Natural killer cell (primary cell): ENCODE data around the gene CDK14. TPM values are rescaled to one million over a fixed set of nuclear protein-coding genes. Genes with fewer than 3 reads are reported as not detected.

Experiments used
- ATAC-seq, 3 donors: fragments of 150-1000 bp in 2 of 3; fragments of 200-7000 bp in 1 of 3; cut with Tn5 transposase; 1 replicate in 1 of 3; 2 replicates in 2 of 3; pipeline ENCODE4 v1.10.0; 2021; ENCODE audit warnings: mild to moderate bottlenecking in 2 of 3, moderate library complexity in 2 of 3
- DNase-seq, 2 donors: peaks; one replicate each; pipeline versions ENCODE4 v3.0.0 to v3.0.0-alpha.2; 2013 to 2021; ENCODE audit warnings: mixed read lengths in 1 of 2
- H3K27ac ChIP-seq: one replicate; pipeline ENCODE4 v1.5.1; 2013; ENCODE audit warnings: mild to moderate bottlenecking, low read length
- H3K27me3 ChIP-seq: one replicate; pipeline ENCODE4 v1.6.1; 2013; ENCODE audit warnings: low read length; ENCODE audit not compliant: control insufficient read depth, insufficient read depth
- H3K36me3 ChIP-seq: one replicate; pipeline ENCODE4 v1.6.1; 2013; ENCODE audit warnings: low read length; ENCODE audit not compliant: control insufficient read depth, insufficient read depth
- H3K4me1 ChIP-seq: one replicate; pipeline ENCODE4 v1.6.1; 2013; ENCODE audit warnings: low read length; ENCODE audit not compliant: control insufficient read depth, insufficient read depth
- H3K4me3 ChIP-seq: one replicate; pipeline ENCODE4 v1.5.1; 2013; ENCODE audit warnings: low read length
- H3K9me3 ChIP-seq: one replicate; pipeline ENCODE4 v1.6.1; 2013; ENCODE audit warnings: low read length; ENCODE audit not compliant: control insufficient read depth, insufficient read depth
- H3K27ac Mint-ChIP-seq, 2 donors: one replicate each; pipeline ENCODE4 v1.8.0; 2022; ENCODE audit warnings: mild to moderate bottlenecking in 2 of 2, mixed read lengths in 2 of 2, moderate library complexity in 1 of 2
- H3K27me3 Mint-ChIP-seq, 2 donors: one replicate each; pipeline ENCODE4 v1.8.0; 2022; ENCODE audit warnings: low read depth in 2 of 2, mixed read lengths in 2 of 2
- H3K36me3 Mint-ChIP-seq: one replicate; pipeline ENCODE4 v1.8.0; 2022; ENCODE audit warnings: mixed read lengths
- H3K4me1 Mint-ChIP-seq, 2 donors: one replicate each; pipeline ENCODE4 v1.8.0; 2022; ENCODE audit warnings: mixed read lengths in 2 of 2
- H3K4me3 Mint-ChIP-seq: one replicate; pipeline ENCODE4 v1.8.0; 2022; ENCODE audit warnings: mild to moderate bottlenecking, moderate library complexity, mixed read lengths
- H3K9me3 Mint-ChIP-seq, 2 donors: one replicate each; pipeline ENCODE4 v1.8.0; 2022; ENCODE audit warnings: mixed read lengths in 2 of 2
- WGBS: methylation state at CpG from one replicate; pipeline ENCODE4 v1.1.7; 2013; ENCODE audit warnings: missing lambda C conversion rate; ENCODE audit not compliant: insufficient coverage; 5-methylcytosine and 5-hydroxymethylcytosine counted together
- intact Hi-C: fragments of 100-400 bp; cut with micrococcal nuclease; formaldehyde crosslinking; loops from one replicate; pipeline ENCODE4 v1.14.2; 2022
- total RNA-seq, 4 donors: library from RNA; stranded (reverse); fragments of 120-200 nt in 1 of 4; gene quantifications; one replicate each; pipeline versions ENCODE4 v1.2.3 to v1.2.4, GENCODE V29; 2013 to 2022
- TF ChIP-seq, protein P1 (sequence below): fragments of 200-600 bp; IDR thresholded peaks from one replicate; pipeline ENCODE4 v1.8.0; 2022; ENCODE audit warnings: antibody characterized with exemption

The CDK14 gene
- total RNA-seq, 3 donors from 2014 or later (not counting 1 experiment from before 2014, with no cell fraction given): 1.2 to 12.5 (median 1.9) TPM

- no peaks in the 10 kb centered on the region for H3K27me3 Mint-ChIP-seq
- Histone ChIP-seq H3K4me1 (no peaks in the 10 kb centered on the region), H3K36me3 (no peaks in the 10 kb centered on the region), H3K9me3 (peaks cover 9% of the 10 kb centered on the region), H3K27ac (no peak overlapping the region), H3K27me3 (no peaks in the 10 kb centered on the region), H3K4me3 (no peak overlapping the region)
- H3K27ac Mint-ChIP-seq: no peak overlapping the region
- no peaks in the 10 kb centered on the region for H3K4me1 Mint-ChIP-seq
- ATAC-seq: no peak
- no peaks in the 10 kb centered on the region for H3K36me3 Mint-ChIP-seq
- H3K9me3 Mint-ChIP-seq: peaks cover 16 to 21% of the 10 kb centered on the region in 2 donors
- intact Hi-C loops: no loop called here
- TF ChIP-seq, protein P1, sequence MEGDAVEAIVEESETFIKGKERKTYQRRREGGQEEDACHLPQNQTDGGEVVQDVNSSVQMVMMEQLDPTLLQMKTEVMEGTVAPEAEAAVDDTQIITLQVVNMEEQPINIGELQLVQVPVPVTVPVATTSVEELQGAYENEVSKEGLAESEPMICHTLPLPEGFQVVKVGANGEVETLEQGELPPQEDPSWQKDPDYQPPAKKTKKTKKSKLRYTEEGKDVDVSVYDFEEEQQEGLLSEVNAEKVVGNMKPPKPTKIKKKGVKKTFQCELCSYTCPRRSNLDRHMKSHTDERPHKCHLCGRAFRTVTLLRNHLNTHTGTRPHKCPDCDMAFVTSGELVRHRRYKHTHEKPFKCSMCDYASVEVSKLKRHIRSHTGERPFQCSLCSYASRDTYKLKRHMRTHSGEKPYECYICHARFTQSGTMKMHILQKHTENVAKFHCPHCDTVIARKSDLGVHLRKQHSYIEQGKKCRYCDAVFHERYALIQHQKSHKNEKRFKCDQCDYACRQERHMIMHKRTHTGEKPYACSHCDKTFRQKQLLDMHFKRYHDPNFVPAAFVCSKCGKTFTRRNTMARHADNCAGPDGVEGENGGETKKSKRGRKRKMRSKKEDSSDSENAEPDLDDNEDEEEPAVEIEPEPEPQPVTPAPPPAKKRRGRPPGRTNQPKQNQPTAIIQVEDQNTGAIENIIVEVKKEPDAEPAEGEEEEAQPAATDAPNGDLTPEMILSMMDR: no peak
- WGBS: 91% methylated on average over 3 of the region's 3 CpGs
- H3K4me3 Mint-ChIP-seq: no peak overlapping the region
- DNase-seq: no peak
Observed at GRCh38 chr7:90830308-90830707, 234.2 kb downstream of the CDK14 start.

DNA sequence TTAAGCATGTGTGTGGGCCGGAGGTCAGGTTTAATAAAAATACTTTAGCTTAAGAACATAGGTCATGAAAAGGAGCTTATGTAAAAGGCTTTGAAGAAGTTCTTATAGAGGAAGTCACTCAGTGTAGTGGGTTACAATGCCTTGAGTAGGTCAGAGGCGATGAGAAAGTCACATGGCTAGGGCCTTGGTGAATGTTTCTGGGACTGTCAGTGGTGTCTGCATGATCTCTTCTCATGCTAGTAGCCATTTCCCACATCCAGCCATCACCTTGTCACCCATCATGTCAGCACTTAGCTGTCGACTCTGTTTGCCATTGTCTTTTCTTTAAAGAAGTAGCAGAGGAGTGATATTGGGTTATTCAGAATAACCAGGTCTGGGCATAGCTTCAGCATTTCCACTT lies 236.6 kb downstream of the CDK14 start:
- Mint-ChIP-seq H3K9me3 (peaks cover 13 to 21% of the 10 kb centered on the region in 2 donors), H3K27me3 (no peaks in the 10 kb centered on the region), H3K4me1 (no peaks in the 10 kb centered on the region), H3K27ac (no peak overlapping the region), H3K4me3 (no peak overlapping the region), H3K36me3 (no peaks in the 10 kb centered on the region)
- Histone ChIP-seq H3K4me3 (no peak overlapping the region), H3K27ac (no peak overlapping the region), H3K27me3 (no peaks in the 10 kb centered on the region), H3K36me3 (no peaks in the 10 kb centered on the region), H3K4me1 (no peaks in the 10 kb centered on the region), H3K9me3 (peaks cover 13% of the 10 kb centered on the region)
- WGBS: 94% methylated on average over 2 of the region's 3 CpGs
- no peak for DNase-seq
- intact Hi-C loops: no loop called here
- TF ChIP-seq, protein P1: no peak
- no peak for ATAC-seq

DNA sequence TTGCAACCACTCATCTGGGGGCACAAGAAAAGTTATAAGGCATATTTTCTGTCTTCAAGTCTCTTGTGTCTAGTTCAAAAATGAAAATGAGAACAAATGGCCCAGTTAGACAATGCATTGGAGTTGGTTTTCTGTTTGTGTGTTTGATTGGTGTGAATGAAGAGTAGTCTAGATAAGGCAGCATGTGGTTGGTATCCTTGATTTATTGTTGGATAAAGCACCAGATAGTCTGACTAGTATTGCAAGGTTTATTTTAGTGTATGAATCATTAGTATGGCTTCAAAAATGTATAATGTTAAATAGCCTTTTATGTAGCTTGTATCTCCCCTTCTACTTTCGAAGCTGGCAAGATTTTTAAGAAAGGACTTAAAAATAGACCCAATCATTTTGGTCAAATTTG lies 237.3 kb downstream of the CDK14 start:
- H3K4me1 ChIP-seq: no peaks in the 10 kb centered on the region
- no peaks in the 10 kb centered on the region for H3K4me1 Mint-ChIP-seq
- no peak for ATAC-seq

DNA sequence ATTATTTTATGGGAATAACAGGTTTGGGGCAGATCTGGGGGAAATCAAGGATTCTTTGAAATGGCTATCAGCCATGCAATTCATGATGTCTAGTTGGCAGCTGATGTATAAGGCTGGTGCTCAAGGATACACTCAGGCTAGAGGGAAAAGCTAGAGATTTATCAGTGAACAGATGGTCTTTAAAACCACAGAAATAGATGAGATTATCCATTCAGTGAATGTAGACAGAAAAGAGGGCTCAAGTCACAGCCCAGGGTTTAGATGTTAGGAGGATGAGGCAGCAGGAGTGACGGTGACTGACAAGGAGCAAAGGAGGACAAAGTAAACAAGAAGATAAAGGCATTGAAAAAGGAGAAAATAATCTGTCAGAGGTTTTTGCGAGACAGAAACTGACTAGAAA lies 238.7 kb downstream of the CDK14 start:
- TF ChIP-seq, protein P1: no peak
- no peaks in the 10 kb centered on the region for H3K4me1 ChIP-seq
- peaks cover 16% of the 10 kb centered on the region for H3K9me3 ChIP-seq
- H3K36me3 ChIP-seq: no peaks in the 10 kb centered on the region
- no peak overlapping the region for H3K27ac ChIP-seq
- peaks cover 5% of the 10 kb centered on the region for H3K36me3 Mint-ChIP-seq
- intact Hi-C loops: no loop called here
- H3K4me3 Mint-ChIP-seq: no peak overlapping the region
- H3K9me3 Mint-ChIP-seq: peaks cover 11 to 21% of the 10 kb centered on the region in 2 donors
- no peak overlapping the region for H3K27ac Mint-ChIP-seq
- ATAC-seq (no peak), DNase-seq (no peak)
- WGBS: 92% methylated on average over 2 of the region's 2 CpGs
- no peaks in the 10 kb centered on the region for H3K27me3 ChIP-seq
- H3K4me3 ChIP-seq: no peak overlapping the region
- H3K27me3 Mint-ChIP-seq: no peaks in the 10 kb centered on the region
- H3K4me1 Mint-ChIP-seq: no peaks in the 10 kb centered on the region

More for the DNA sequence above, 237.3 kb downstream of the CDK14 start:
- Mint-ChIP-seq H3K36me3 (no peaks in the 10 kb centered on the region), H3K4me3 (no peak overlapping the region), H3K27ac (no peak overlapping the region), H3K27me3 (no peaks in the 10 kb centered on the region), H3K9me3 (peaks cover 13 to 21% of the 10 kb centered on the region in 2 donors)
- no peak for DNase-seq
- TF ChIP-seq, protein P1: no peak
- no peaks in the 10 kb centered on the region for H3K36me3 ChIP-seq
- WGBS: no CpG with 5 or more reads among the region's 1 CpG
- peaks cover 15% of the 10 kb centered on the region for H3K9me3 ChIP-seq
- H3K27ac ChIP-seq: no peak overlapping the region
- H3K27me3 ChIP-seq: no peaks in the 10 kb centered on the region
- no peak overlapping the region for H3K4me3 ChIP-seq
- intact Hi-C loops: no loop called here
